PC-9 (cell line): ENCODE data around the gene GBGT1. TPM values are rescaled to one million over a fixed set of nuclear protein-coding genes. Genes with fewer than 3 reads are reported as not detected.

ENCODE experiments used
- BruUV-seq: library from RNA; stranded (reverse); fragments of 400-500 nt; replicated peaks from 2 replicates; lab custom pipeline; 2021; lab: Mats Ljungman, UMichigan
- CTCF ChIA-PET: fragments of 300-600 bp; sonication (Branson Sonifier 250); formaldehyde crosslinking; loops from one replicate; lab custom pipeline; 2022; ENCODE audit warnings: antibody characterized with exemption; lab: Charles Lee
- POLR2A ChIA-PET: fragments of 300-600 bp; sonication (Branson Sonifier 250); formaldehyde crosslinking; loops from one replicate; lab custom pipeline; 2022; ENCODE audit warnings: antibody characterized with exemption; ENCODE audit not compliant: unreplicated experiment; lab: Charles Lee
- DNase-seq, 2 experiments: peaks; one replicate each; pipeline versions ENCODE4 v3.0.0 to v3.0.0-alpha.2; 2015 to 2022; ENCODE audit warnings: mixed read lengths in 1 of 2
- H2AFZ ChIP-seq: fragments of 200-600 bp; sonication (generic); 2 replicates; pipeline ENCODE4 v1.8.1; 2017; ENCODE audit warnings: antibody characterized with exemption
- H3F3A ChIP-seq: fragments of 200-600 bp; sonication (generic); 2 replicates; pipeline ENCODE4 v1.8.1; 2017; ENCODE audit warnings: antibody characterized with exemption, mild to moderate bottlenecking, low read depth; ENCODE audit not compliant: insufficient read depth
- H3K27ac ChIP-seq: fragments of 200-600 bp; sonication (generic); 2 replicates; pipeline ENCODE4 v1.6.1; 2016; ENCODE audit warnings: mixed run types
- H3K27me3 ChIP-seq: fragments of 200-600 bp; sonication (generic); 2 replicates; pipeline ENCODE4 v1.6.1; 2016; ENCODE audit warnings: low read depth, mixed run types; ENCODE audit not compliant: insufficient read depth
- H3K36me3 ChIP-seq: fragments of 200-600 bp; sonication (generic); 2 replicates; pipeline ENCODE4 v1.6.1; 2016; ENCODE audit warnings: low read depth, mixed run types
- H3K4me1 ChIP-seq: fragments of 200-600 bp; sonication (generic); replicated peaks from 2 replicates; pipeline ENCODE4 v1.6.1; 2016; ENCODE audit warnings: mixed run types; ENCODE audit not compliant: insufficient read depth
- H3K4me2 ChIP-seq: fragments of 200-600 bp; sonication (generic); 2 replicates; pipeline ENCODE4 v1.6.1; 2017; ENCODE audit warnings: mixed run types
- H3K4me3 ChIP-seq: fragments of 200-600 bp; sonication (generic); 2 replicates; pipeline ENCODE4 v1.6.1; 2016; ENCODE audit warnings: mixed run types
- H3K79me2 ChIP-seq: fragments of 200-600 bp; sonication (generic); 2 replicates; pipeline ENCODE4 v1.6.1; 2017; ENCODE audit warnings: low read depth, mixed run types
- H3K9me2 ChIP-seq: fragments of 200-600 bp; sonication (generic); 2 replicates; pipeline ENCODE4 v1.8.1; 2017; ENCODE audit warnings: mild to moderate bottlenecking; ENCODE audit not compliant: insufficient read depth
- H3K9me3 ChIP-seq: fragments of 200-600 bp; sonication (generic); 2 replicates; pipeline ENCODE4 v1.8.1; 2016; ENCODE audit warnings: low read depth; ENCODE audit not compliant: insufficient read depth
- H4K20me1 ChIP-seq: fragments of 200-600 bp; sonication (generic); 2 replicates; pipeline ENCODE4 v1.8.1; 2017; ENCODE audit not compliant: insufficient read depth
- EZH2 ChIP-seq: fragments of 200-600 bp; sonication (generic); IDR thresholded peaks from 2 replicates; pipeline ENCODE4 v1.8.0; 2017; ENCODE audit warnings: antibody characterized with exemption, low read depth
- intact Hi-C: fragments of 100-400 bp; cut with micrococcal nuclease; formaldehyde crosslinking; loops from one replicate; pipeline ENCODE4 v1.10.0; 2022; ENCODE audit not compliant: unreplicated experiment
- total RNA-seq: library from RNA; stranded (reverse); gene quantifications from 2 replicates; pipeline ENCODE4 v1.2.3, GENCODE V29; 2021
- TF ChIP-seq, protein P1 (sequence below): fragments of 200-600 bp; sonication (generic); conservative IDR thresholded peaks from 2 replicates; pipeline ENCODE4 v1.6.1; 2017; ENCODE audit warnings: mixed run types, antibody characterized with exemption, mild to moderate bottlenecking, moderate library complexity

The GBGT1 gene
- total RNA-seq, 1 experiment from 2014 or later, result 1.2 TPM

DNA sequence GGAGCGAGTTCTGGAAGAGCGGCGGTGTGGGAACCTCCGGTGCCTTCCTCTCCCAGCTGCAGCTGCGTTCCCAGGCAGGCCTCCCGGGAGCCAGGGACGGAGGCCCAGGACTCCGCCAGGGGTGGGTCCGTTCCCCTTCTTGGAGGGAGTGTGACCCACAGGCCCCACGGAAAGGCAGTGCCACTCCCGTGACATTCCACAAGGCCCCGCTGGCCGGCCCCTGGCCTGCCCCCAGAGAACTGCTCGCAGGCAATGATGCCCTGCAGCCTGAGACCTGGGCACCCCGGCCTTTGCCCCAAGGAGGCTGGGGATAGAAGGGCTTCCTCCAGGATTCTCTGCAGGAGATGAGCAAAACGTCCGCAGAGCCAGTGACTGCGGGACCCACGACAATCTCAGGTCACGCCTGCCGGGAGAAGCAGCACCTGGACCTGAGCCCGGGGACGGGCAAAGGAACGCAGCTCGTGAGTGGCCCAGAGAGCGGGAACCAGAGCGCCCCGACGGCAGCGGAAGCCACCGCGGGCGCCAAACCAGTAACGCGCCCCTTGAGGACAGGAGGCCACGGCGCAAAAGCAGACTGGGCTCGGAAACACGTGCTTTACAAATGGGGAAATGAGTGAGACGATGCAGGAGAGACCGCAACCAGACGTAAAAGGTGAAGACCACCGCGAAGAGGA, 36.1 kb upstream of the GBGT1 start:
- BruUV-seq, result no TSS peak
- H3K36me3 ChIP-seq, result no peaks in the 10 kb centered on the region
- H3K27me3 ChIP-seq, result peaks cover 84% of the 10 kb centered on the region
- no peaks in the 10 kb centered on the region for H3K9me2 ChIP-seq
- POLR2A ChIA-PET, result no interaction called here
- intact Hi-C loops, result no loop called here
- no peak overlapping the region for H3K4me2 ChIP-seq
- no peaks in the 10 kb centered on the region for H3K9me3 ChIP-seq
- H3K4me1 ChIP-seq, result no peaks in the 10 kb centered on the region
- H3K79me2 ChIP-seq, result no peaks in the 10 kb centered on the region
- no peak overlapping the region for H3K27ac ChIP-seq
- DNase-seq, result no peak
- H3F3A ChIP-seq, result no peaks in the 10 kb centered on the region
- H3K4me3 ChIP-seq, result no peak overlapping the region
- H4K20me1 ChIP-seq, result no peaks in the 10 kb centered on the region
- H2AFZ ChIP-seq, result no peak overlapping the region
- CTCF ChIA-PET, result interaction anchor here (0.5 kb wide), 1 partner anchor 78 kb away, joined by 3 read pairs; no protein-coding TSS in a partner anchor
- no peak for TF ChIP-seq EZH2
- TF ChIP-seq, protein P1, sequence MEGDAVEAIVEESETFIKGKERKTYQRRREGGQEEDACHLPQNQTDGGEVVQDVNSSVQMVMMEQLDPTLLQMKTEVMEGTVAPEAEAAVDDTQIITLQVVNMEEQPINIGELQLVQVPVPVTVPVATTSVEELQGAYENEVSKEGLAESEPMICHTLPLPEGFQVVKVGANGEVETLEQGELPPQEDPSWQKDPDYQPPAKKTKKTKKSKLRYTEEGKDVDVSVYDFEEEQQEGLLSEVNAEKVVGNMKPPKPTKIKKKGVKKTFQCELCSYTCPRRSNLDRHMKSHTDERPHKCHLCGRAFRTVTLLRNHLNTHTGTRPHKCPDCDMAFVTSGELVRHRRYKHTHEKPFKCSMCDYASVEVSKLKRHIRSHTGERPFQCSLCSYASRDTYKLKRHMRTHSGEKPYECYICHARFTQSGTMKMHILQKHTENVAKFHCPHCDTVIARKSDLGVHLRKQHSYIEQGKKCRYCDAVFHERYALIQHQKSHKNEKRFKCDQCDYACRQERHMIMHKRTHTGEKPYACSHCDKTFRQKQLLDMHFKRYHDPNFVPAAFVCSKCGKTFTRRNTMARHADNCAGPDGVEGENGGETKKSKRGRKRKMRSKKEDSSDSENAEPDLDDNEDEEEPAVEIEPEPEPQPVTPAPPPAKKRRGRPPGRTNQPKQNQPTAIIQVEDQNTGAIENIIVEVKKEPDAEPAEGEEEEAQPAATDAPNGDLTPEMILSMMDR, result no peak

DNA sequence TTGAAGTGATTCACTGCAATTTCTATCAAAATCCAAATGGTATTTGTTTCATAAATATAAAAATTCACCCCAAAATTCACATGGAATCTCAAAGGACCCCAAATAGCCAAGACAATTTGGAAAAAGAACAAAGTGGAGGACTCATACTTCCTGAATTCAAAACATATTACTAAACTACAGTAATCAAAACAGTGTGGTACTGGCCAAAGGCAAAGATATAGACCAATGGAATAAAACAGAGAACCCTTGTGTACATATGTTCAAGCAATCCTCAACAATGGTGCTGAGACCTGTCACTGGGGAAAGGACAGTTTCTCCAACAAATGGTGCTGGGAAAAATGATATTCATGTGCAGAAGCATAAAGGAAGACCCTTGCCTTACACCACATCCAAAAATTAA, 31.3 kb upstream of the GBGT1 start:
- H3F3A ChIP-seq, result no peaks in the 10 kb centered on the region
- intact Hi-C loops, result no loop called here
- no peaks in the 10 kb centered on the region for H3K36me3 ChIP-seq
- no peak for DNase-seq
- no peaks in the 10 kb centered on the region for H3K79me2 ChIP-seq
- H3K9me3 ChIP-seq, result no peaks in the 10 kb centered on the region; the same call in 1 of the 2 replicates
- POLR2A ChIA-PET, result no interaction called here
- CTCF ChIA-PET, result no interaction called here
- H3K9me2 ChIP-seq, result no peaks in the 10 kb centered on the region
- no peaks in the 10 kb centered on the region for H4K20me1 ChIP-seq
- H2AFZ ChIP-seq, result no peak overlapping the region
- no TSS peak for BruUV-seq
- H3K27ac ChIP-seq, result no peak overlapping the region
- H3K4me2 ChIP-seq, result no peak overlapping the region
- no peaks in the 10 kb centered on the region for H3K4me1 ChIP-seq
- TF ChIP-seq EZH2, result no peak
- TF ChIP-seq, protein P1, result no peak
- peaks cover 77% of the 10 kb centered on the region for H3K27me3 ChIP-seq
- no peak overlapping the region for H3K4me3 ChIP-seq

DNA sequence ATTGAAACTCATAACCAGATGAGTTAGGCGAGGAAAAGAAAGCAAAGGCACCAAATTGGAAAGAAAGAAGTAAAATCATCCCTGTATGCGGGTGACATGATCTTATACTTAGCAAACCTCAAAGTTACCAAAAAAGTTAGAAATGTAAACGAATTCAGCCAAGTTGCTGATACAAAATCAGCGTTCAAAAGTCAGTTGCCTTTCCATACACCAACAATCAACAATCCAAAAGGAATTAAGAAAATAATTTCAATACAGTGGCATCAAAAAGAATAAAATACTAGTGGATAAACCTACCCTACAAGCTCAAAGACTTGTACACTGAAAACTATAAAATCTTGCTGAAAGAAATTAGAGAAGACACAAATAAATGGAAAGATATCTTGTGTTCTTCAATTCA, 30.9 kb upstream of the GBGT1 start:
- POLR2A ChIA-PET, result no interaction called here
- no peaks in the 10 kb centered on the region for H3K4me1 ChIP-seq
- DNase-seq, result no peak

More for the DNA sequence above, 30.9 kb upstream of the GBGT1 start:
- Histone ChIP-seq H3K4me3 (no peak overlapping the region), H3K36me3 (no peaks in the 10 kb centered on the region), H3K9me3 (no peaks in the 10 kb centered on the region; the same call in 1 of the 2 replicates), H2AFZ (no peak overlapping the region), H3K27me3 (peaks cover 77% of the 10 kb centered on the region), H3K27ac (no peak overlapping the region), H3K4me2 (no peak overlapping the region), H3K9me2 (no peaks in the 10 kb centered on the region), H3F3A (no peaks in the 10 kb centered on the region), H3K79me2 (no peaks in the 10 kb centered on the region), H4K20me1 (no peaks in the 10 kb centered on the region)
- intact Hi-C loops, result no loop called here
- BruUV-seq, result no TSS peak
- no peak for TF ChIP-seq EZH2
- CTCF ChIA-PET, result interaction anchor here (0.7 kb wide), 1 partner anchor 181 kb away, joined by 9 read pairs; no protein-coding TSS in a partner anchor
